IPS-20b (cell line): ENCODE results near the gene RIN3.
"Not testable (repeated sequence)": the region's sequence is repeated elsewhere in the genome, so short reads cannot be mapped to it uniquely, and the experiment has no call there.

ENCODE experiments used
- H3K27ac ChIP-seq: one replicate; pipeline ENCODE4 v1.5.1; 2013; ENCODE audit warnings: low read length
- H3K27me3 ChIP-seq: 2 replicates; pipeline ENCODE4 v1.6.1; 2013; ENCODE audit warnings: mild to moderate bottlenecking, low read length, inconsistent platforms; ENCODE audit not compliant: insufficient read depth
- H3K36me3 ChIP-seq: 2 replicates; pipeline ENCODE4 v1.6.1; 2013; ENCODE audit warnings: low read depth, mild to moderate bottlenecking, inconsistent platforms, low read length, moderate library complexity; ENCODE audit not compliant: insufficient read depth
- H3K4me1 ChIP-seq: 2 replicates; pipeline ENCODE4 v1.6.1; 2013; ENCODE audit warnings: mild to moderate bottlenecking, control low read depth, inconsistent platforms, low read length, moderate library complexity; ENCODE audit not compliant: insufficient read depth
- H3K4me3 ChIP-seq: 2 replicates; pipeline ENCODE4 v1.5.1; 2013; ENCODE audit warnings: mild to moderate bottlenecking, low read length, inconsistent platforms
- H3K9ac ChIP-seq: 2 replicates; pipeline ENCODE4 v1.6.1; 2013; ENCODE audit warnings: low read depth, mild to moderate bottlenecking, inconsistent platforms, low read length, moderate library complexity
- H3K9me3 ChIP-seq: 2 replicates; pipeline ENCODE4 v1.6.1; 2013; ENCODE audit warnings: mild to moderate bottlenecking, low read depth, low read length, inconsistent platforms; ENCODE audit not compliant: insufficient read depth

Gene RIN3

GRCh38 chr14:92523752-92524151 lies 10.2 kb downstream of the RIN3 start:
- no peak overlapping the region for H3K9ac ChIP-seq
- H3K36me3 ChIP-seq, result no peaks in the 10 kb centered on the region
- H3K4me1 ChIP-seq, result no peaks in the 10 kb centered on the region
- H3K9me3 ChIP-seq, result no peaks in the 10 kb centered on the region
- H3K4me3 ChIP-seq, result no peak overlapping the region
- H3K27me3 ChIP-seq, result no peaks in the 10 kb centered on the region
- no peak overlapping the region for H3K27ac ChIP-seq

GRCh38 chr14:92524602-92525185 lies 11.1 kb downstream of the RIN3 start:
- Histone ChIP-seq H3K27ac (no peak overlapping the region), H3K36me3 (no peaks in the 10 kb centered on the region), H3K9me3 (no peaks in the 10 kb centered on the region), H3K4me3 (no peak overlapping the region), H3K4me1 (no peaks in the 10 kb centered on the region), H3K27me3 (no peaks in the 10 kb centered on the region), H3K9ac (no peak overlapping the region)

- Histone ChIP-seq H3K36me3 (no peaks in the 10 kb centered on the region), H3K4me1 (no peaks in the 10 kb centered on the region), H3K4me3 (no peak overlapping the region), H3K9me3 (no peaks in the 10 kb centered on the region), H3K27ac (no peak overlapping the region), H3K9ac (no peak overlapping the region), H3K27me3 (no peaks in the 10 kb centered on the region)
Observed at GRCh38 chr14:92525322-92526095, 11.9 kb downstream of the RIN3 start.

DNA sequence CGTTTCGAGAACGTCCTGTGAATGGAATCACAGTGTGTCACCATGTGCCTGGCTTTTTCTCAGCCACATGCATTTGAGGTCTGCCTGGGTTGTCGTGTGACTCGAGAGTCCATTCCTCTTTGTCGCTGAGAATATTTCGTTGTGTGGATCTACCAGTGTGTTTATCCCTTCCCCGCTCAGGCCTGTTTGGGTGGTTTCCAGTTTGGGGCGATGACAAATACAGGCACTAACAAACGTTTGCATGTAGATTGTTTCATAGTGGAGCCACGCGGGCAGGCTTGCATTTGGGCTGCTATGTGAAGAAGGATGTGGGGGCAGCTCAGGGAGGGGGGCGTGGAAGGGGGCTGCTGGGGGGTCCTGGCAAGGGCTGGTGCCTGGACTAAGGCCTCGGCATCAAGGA lies 14.1 kb downstream of the RIN3 start:
- Histone ChIP-seq H3K27me3 (no peaks in the 10 kb centered on the region), H3K36me3 (no peaks in the 10 kb centered on the region), H3K9ac (no peak overlapping the region), H3K9me3 (no peaks in the 10 kb centered on the region), H3K27ac (no peak overlapping the region), H3K4me1 (no peaks in the 10 kb centered on the region), H3K4me3 (no peak overlapping the region)

- no peaks in the 10 kb centered on the region for H3K9me3 ChIP-seq
- no peaks in the 10 kb centered on the region for H3K27me3 ChIP-seq
- H3K4me3 ChIP-seq, result no peak overlapping the region
- no peaks in the 10 kb centered on the region for H3K4me1 ChIP-seq
- H3K9ac ChIP-seq, result no peak overlapping the region
- no peak overlapping the region for H3K27ac ChIP-seq
- H3K36me3 ChIP-seq, result no peaks in the 10 kb centered on the region
Observed at GRCh38 chr14:92528486-92529100, 15.0 kb downstream of the RIN3 start.

- Histone ChIP-seq H3K4me3 (no peak overlapping the region), H3K36me3 (no peaks in the 10 kb centered on the region), H3K9me3 (no peaks in the 10 kb centered on the region), H3K4me1 (no peaks in the 10 kb centered on the region), H3K9ac (no peak overlapping the region), H3K27ac (no peak overlapping the region), H3K27me3 (no peaks in the 10 kb centered on the region)
Observed at GRCh38 chr14:92529903-92530302, 16.3 kb downstream of the RIN3 start.

DNA sequence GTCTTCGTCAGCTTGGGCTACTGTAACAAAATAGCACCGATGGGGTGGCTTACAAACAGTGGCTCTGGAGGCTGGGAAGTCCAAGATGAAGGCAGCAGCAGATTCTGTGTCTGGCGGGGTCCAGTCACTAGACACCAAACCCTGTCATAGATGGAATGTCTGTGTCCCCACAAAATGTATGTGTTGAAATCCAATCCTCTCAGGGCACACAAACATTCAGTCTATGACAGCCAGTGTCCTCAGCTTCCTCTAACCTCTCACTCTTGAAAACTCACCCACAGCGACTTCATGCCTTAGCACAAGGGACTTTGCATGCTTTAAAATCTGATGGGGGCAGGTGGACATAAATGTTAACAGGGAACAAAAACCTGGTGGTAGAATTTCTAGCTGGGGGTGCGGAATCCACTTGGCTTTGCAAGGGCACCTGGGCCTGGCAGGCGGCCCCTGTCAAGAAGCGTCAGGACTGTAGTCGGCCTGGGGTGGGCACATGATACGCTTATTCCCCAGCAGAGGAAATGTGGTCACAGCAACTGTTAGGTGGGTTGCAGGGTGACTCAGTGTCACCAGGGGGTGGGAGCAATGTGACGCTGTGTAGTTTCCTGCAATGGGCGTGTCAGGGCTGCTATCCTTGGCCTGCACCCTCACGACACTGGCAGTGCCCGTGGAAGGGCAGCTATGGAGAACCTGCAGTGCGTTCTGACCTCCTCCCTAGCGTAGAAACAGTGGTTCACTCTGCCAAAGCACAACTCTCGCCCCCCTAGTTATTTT lies 17.7 kb downstream of the RIN3 start:
- Histone ChIP-seq H3K9me3 (no peaks in the 10 kb centered on the region), H3K4me3 (no peak overlapping the region), H3K36me3 (no peaks in the 10 kb centered on the region), H3K27me3 (no peaks in the 10 kb centered on the region), H3K27ac (no peak overlapping the region), H3K9ac (no peak overlapping the region), H3K4me1 (no peaks in the 10 kb centered on the region; the same call in 1 of the 2 replicates)

GRCh38 chr14:92532490-92533163 lies 19.0 kb downstream of the RIN3 start:
- Histone ChIP-seq H3K36me3 (no peaks in the 10 kb centered on the region), H3K9me3 (no peaks in the 10 kb centered on the region)

DNA sequence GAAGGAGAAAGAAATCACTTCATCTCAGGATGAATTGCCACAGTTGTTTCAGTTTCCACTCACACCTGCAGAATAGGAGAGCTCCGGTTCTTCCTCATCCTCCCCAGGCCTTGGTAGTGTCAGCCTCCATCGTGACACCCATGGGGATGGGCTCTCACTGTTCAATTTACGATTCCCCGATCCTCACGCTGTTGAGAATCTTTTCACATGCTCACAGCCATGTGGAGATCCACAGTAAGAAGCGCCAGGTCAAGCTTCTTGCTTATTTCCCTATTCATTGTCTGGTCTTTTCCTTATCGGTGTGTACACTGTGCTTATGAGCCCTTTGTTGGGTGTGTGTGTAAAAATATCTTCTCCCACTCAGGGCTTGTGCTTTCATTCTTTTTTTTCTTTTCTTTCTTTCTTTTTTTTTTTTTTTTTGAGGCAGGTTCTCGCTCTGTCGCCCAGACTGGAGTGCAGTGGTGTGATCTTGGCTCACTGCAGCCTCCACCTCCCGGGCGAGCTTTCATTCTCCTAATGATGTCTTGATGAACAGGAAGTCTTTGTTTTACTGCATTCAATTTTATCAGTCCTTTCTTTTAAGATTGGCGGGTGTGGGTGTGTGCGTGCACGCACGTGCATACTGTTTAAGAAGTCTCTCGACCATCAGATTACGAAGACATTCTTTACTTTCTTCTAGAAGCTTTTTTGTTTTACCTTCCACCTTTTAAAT lies 21.5 kb downstream of the RIN3 start:
- H3K27me3 ChIP-seq, result no peaks in the 10 kb centered on the region
- H3K4me3 ChIP-seq, result no peak overlapping the region
- H3K27ac ChIP-seq, result no peak overlapping the region
- H3K36me3 ChIP-seq, result no peaks in the 10 kb centered on the region
- H3K9me3 ChIP-seq, result no peaks in the 10 kb centered on the region
- H3K9ac ChIP-seq, result no peak overlapping the region
- peaks cover 5% of the 10 kb centered on the region; the same call in 1 of the 2 replicates for H3K4me1 ChIP-seq

More at GRCh38 chr14:92532490-92533163, 19.0 kb downstream of the RIN3 start:
- no peaks in the 10 kb centered on the region; the same call in 1 of the 2 replicates for H3K4me1 ChIP-seq
- no peak overlapping the region for H3K27ac ChIP-seq
- H3K27me3 ChIP-seq, result no peaks in the 10 kb centered on the region
- H3K9ac ChIP-seq, result no peak overlapping the region
- no peak overlapping the region for H3K4me3 ChIP-seq

- H3K4me1 ChIP-seq, H3K27me3 ChIP-seq, H3K9me3 ChIP-seq, H3K36me3 ChIP-seq, H3K27ac ChIP-seq, H3K9ac ChIP-seq, H3K4me3 ChIP-seq: not testable (repeated sequence)
Observed at GRCh38 chr14:92536231-92536630, 22.6 kb downstream of the RIN3 start.
